M059J (cell line): ENCODE data around the gene CCDC60. TPM values are rescaled to one million over a fixed set of nuclear protein-coding genes. Genes with fewer than 3 reads are reported as not detected.

ENCODE experiments used
- DNase-seq: peaks from one replicate; pipeline ENCODE4 v3.0.0-alpha.2; 2012; ENCODE audit warnings: low read depth
- total RNA-seq: library from RNA; depleted of rRNA; stranded (reverse); fragments of >200 nt; shearing (Covaris generic); gene quantifications from 2 replicates; pipeline ENCODE4 v1.2.3, GENCODE V29; 2014

CCDC60 gene
- total RNA-seq, 1 experiment from 2014 or later: not detected

DNA sequence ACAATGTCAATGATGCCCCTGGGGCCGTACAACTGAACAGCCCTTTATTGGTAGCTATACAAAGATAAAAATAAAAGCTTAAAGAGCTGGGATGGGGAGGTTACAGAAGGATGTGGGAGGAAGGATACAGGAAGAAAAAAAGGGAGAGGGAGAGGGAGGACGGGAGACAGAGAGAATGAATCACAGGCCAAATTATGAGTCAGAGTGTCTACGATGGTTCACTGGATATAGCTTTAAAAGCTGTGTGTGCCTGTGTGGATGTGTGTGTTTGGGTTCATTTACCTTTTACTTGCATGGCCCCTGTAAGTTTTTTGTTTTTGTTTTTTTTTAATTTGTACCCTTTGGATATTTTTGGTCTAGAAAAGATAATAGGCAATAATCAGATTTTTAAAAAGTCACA is 111.9 kb downstream of the CCDC60 start:
- peak; percentile 50 for DNase-seq

DNA sequence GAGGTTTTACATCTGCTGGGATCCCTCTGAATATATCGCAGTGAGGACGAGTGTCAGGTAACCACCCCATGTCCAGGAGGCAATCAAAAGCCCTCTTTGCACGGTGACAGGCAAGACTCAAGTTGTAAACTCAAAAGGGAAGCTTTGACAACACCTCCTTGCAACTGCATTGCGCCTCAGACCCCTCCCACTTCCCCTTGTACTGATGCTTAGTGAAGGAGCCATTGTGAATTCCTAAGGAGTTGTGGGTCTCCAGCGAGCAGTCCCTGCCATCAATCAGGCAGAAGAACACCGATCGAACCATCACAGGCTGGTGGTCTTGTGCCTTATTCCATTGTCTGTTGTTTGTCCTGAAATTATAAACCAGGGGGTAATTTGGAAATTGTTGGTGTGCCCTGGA is 112.6 kb downstream of the CCDC60 start:
- DNase-seq: no peak

DNA sequence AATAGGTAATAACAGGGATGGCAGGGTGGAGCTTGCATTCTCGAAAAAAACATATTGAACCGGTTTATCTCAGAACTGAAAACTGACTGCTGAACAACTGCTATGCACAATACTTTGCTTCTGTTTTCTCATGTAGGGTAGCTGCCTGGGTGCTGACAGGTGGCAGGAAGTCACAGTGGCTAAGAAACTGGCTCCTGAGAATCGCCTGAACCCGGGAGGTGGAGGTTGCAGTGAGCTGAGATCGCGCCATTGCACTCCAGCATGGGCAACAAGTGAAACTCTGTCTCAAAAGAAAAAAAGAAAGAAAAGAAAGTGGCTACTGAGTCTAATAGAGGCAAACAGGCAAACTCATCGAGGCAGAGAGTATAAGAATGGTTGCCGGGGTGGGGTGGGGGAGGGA is 113.1 kb downstream of the CCDC60 start:
- no peak for DNase-seq

DNA sequence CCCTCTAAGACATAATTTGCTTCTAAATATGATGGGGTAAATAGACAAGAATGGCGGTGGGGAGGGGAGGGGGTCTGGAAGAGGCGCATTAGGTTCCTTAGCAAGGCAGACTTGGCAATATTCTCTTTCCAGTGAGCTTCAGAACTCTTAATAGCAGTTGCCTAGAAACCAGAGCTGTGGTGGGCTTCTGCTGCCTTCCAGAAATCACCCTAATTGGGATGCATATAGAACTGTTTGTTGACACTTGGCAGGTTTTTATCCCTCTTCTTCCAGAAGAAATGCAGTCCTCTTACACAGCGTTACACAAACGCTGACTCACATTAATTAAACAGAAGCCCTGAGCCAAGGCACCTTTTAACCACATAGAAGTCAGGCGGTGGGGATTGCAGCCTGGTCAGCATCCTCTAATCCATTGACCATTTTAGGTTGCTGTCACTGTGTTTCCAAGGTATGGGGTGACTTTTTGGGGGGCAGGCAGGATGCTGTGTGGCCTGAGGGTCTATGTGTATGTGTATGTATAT is 114.1 kb downstream of the CCDC60 start:
- DNase-seq: no peak

DNA sequence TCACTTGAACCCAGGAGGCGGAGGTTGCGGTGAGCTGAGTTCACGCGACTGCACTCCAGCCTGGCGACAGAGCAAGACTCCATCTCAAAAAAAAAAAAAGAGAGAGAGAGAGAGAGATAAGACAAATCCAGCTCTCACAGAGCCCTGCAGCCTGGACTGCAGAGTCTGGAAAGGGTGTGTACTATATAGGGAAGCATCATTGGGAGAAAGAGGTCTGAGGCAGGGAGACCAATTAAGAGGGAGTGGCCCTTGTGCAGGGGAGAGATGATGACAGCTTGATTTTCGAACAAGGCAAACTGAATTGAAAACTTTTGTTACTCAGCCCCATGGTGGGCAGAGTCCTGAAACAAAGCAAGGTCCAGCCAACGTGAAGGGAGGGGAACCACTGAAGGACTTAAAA is 116.2 kb downstream of the CCDC60 start:
- no peak for DNase-seq

DNA sequence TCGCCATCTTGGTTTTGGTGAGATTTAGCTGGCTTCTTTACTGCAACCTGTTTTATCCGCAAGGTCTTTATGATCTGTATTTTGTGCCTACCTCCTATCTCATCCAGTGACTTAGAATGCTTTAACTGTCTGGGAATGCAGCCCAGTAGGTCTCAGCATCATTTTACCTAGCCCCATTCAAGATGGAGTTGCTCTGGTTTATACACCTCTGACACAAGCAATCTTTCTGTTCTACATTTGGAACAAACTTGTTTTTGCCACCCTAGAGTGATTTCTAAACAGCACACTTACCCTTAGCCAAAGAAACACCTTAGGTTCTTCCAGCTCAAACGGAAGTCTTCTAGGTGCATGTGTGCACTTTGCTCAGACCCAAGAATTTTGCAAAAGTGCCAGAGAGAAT is 122.3 kb downstream of the CCDC60 start:
- DNase-seq: no peak

DNA sequence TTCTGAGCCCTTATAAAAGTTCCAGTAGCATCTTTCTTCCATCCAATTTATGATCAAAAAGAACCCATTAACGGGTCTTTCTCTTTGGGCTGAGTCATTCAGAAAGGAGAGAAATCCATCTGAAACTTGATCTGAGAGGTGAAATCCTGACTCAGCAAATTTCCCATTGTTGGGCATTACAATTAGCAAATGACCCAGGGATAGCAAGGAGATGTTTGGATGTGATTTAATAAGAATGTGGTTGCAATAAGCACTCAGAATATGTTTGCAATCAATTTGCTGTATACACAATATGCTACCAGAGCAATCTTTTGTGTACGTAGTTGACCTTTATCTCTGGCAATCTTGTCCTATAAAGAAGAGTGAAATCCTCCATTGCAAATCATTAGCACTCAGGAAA is 122.7 kb downstream of the CCDC60 start:
- DNase-seq: no peak

DNA sequence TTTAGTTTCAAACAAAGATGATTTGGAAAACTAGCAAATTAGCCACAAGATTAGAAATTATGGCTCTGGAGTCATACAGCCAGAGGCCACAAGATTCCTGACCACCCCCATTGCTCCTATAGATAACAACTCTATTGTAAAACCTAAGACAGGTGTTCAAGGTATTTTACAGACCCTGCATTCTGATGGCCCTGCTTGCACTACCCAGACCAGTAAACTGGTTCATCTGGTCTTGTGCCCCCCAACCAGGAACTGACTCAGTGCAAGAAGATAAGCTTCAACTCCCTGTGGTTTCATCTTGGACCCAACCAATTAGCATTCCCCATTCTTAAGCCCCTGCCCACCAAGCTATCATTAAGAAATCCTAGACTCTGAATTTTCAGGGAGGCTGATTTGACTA is 125.0 kb downstream of the CCDC60 start:
- DNase-seq: no peak

DNA sequence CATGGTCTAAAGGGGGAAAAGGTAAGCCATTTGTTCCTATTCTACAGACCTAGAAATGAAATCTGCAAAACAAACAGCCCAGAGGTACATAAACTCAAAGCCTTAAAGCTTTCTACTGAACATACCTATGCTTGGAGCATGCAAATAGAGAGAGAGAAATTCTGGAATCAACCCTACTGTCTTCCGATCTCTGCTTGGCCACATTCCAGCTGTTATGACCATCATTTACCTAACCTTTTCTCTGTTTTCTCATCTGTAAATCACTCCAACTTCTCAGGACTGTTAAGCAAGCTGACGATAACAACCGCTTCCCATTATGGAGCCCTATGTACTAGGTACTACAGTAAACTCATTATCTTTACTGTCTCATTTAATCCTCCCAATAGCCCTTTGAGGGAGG is 126.3 kb downstream of the CCDC60 start:
- DNase-seq: no peak

DNA sequence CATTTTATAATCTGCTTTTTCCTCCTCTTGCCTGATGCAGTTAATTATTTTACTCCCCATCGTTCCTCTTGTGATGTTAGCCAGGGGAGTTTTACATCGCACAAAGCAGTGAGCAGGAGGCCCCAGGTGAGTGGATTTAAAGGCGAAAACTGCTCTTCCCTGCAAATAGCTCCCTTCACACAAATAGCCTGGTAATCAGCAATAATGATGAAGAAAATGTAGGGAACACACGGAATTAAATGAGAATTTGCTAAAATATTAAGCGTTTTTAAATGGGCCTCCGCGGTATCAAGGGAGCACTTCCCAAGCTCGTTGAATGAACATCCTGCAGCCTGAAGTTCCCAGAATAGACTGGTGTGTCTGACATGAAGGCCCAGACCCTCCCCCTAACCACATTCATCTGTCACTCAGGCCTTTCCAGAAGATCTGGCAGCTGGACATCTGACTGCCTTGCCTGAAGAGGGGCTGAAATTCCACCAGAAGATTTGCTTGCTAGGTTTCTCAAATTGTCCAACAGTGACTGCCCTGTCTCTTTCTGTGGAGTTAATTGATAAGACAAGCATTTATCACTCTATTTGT is 127.2 kb downstream of the CCDC60 start:
- DNase-seq: no peak

DNA sequence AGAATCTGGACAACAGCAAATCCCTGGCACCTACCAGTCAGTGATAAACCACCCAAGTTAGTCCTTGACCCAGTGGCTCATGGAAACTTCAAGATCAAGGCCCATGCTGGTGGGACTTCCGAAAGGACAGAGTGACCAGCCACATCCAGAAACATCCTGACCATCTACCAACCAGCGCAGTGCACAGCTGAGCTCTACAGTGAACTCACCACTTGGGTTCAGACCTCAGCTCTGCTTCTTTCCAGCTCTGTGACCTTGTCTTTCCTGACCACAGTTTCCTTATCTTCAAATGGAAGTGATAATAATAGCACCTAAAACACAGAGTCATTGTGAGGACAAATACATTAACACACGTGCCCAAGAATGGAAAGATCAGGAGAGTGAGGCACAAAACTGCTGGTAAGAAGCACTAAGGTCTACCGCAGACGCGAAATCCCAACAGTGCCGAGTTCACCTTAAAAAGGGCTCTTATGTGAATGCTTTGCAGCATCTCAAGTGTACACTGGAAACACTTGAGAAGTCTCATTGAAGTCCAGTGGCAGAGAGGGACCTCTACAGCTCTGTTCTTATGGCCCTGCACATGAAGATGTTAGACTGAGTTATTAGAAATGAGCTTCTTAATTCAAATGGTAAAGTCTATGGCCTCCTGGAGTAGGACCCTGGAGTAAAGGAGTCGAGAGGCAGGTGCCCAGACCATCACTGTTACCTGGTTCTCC is 128.8 kb downstream of the CCDC60 start:
- no peak for DNase-seq

DNA sequence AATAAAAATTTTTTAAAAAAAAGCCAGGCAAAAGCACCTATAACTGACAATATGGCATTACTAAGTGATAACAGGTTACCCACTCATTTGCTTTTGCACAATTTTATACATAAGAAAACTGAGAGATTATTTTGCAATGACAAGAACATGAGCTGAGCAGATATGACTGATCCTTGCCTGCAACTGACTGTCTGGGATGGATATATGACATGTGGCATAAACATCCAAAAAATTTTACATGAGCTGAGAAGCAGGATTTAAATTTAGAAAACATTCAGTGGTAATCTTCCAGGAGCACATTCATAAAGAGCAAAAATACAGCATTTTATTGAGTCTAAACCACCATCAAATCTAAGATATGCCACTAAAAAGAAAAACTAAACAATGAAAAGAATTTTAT is 133.8 kb downstream of the CCDC60 start:
- DNase-seq: no peak

DNA sequence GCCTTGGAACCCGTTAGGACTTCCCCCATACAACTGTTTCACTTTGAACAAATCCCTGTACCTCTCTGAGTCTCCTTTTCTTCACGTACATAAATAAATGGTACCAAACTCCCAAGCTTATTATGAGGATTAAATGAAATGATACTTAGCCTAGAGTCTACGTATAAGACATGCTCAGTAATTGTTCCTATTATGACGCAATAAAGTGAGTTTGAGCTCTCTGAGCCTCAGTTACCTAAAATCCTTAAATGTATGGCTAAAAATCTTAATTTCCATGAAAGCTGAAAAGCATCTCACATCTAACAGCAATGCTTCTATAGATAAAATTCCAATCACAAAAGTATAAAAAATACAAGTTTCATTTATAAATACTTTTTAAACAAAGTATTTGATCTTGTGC is 141.1 kb downstream of the CCDC60 start:
- no peak for DNase-seq

DNA sequence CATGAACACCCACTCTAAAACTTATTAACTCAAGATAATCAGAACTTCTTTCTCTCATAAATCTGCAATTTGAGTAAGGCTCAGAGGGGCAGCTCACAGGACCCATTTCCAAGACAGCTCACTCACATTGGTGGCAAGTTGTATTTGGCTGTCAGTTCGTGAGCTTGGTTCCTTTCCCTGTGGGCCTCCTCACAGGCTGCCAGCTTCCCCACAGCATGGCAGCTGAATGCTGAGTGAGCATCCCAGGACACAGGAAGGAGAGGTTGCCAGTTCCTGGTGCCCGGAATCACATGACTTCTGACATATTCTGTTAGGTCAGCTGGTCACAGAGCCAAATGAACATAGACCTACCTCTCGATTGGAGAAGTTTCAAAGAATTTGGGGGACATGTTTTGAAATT is 142.4 kb downstream of the CCDC60 start:
- no peak for DNase-seq

DNA sequence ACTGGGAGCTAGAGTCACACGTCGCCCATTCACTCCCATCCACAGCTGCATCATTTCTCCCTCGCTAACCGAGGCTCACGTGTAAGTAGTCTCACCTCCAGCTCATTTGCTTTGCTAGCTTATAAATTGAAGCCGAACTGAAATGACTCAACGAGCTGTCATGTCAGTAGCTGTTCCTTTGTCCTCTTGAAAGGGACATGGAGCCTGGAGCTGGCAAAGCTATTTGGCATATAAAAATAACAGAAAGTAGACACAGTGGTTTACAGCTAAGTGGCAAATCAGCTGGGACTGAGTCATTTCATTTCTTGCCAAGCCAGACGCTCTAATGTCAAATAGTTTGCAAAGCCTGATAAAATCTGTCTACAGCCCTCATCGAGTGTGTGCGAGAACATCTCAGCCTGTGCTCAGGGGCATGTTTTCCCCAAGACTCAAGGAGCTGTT is 144.6 kb downstream of the CCDC60 start:
- DNase-seq: peak; percentile 44

DNA sequence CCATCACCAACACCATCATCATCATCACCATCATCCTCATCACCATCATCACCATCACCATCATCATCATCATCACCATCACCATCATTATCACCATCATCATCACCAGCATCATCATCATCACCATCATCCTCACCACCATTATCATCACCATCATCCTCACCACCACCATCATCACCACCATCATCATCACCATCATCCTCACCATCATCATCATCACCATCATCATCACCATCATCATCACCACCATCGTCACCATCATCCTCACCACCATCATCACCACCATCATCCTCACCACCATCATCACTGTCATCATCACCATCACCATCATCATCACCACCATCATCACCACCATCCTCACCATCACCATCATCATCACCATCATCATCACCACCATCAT is 146.0 kb downstream of the CCDC60 start:
- no peak for DNase-seq

DNA sequence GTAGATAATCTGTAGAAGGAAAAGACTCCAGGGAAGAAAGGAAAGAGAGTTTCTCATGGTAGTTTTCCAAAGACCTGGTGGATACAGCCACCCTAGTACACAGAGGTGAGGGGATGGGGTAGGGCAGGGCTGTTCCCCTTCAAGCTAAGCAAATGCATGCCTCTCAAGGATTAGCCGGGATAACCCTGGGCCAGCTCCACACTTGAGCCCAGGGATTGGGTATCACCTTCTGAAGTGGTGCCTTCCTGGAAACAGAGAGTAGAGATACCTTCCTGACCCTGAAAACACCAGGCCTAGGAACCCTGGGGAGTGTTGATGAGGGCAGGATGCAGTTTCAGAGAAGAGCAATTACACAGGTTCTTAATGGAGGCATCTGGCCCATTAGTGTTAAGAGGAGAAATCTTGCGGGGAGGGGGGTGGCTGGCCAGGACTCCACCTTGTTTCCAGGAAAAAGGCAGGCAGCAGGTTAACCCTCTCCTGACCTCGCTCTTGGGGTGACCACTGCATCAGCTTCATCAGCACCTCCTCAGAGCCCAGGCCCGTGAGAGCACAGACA is 152.1 kb downstream of the CCDC60 start:
- no peak for DNase-seq

DNA sequence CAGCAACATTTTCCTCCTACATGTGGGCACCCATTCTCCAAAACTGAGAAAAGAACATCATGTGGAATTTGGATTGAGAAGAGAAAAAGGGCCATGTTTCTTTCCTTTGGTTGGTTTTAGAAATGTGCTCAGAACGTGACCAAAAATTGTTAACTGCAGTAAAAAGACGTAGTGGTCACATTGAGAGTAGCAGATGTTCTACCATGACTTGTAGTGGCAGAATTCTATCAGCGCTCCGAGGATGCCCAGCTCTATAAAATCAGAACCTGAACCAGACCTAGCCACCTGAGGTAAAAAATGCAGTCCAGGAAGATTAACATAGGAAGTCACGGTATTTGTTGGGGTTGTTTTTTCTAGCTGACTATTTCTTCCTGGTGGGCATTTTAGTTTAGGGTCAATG is 157.3 kb downstream of the CCDC60 start:
- no peak for DNase-seq

DNA sequence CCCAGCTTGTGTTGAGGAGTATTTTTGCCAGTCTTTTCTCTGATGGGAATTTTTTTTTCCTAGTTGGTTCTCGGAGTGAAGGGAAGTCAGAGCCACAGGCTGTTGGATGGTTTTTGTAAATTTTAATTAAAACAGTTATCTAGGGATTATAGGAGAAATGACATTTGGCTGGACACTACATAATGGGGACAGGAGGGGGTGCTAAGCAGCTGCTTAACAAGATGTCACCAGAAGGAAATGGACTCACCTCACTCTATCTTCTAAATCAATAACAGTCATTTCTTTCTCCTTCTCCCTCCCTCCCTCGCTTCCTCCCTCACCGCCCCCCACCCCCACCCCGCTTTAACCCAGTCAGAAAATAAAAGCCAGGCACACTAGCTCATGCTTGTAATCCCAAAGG is 165.7 kb downstream of the CCDC60 start:
- DNase-seq: no peak

DNA sequence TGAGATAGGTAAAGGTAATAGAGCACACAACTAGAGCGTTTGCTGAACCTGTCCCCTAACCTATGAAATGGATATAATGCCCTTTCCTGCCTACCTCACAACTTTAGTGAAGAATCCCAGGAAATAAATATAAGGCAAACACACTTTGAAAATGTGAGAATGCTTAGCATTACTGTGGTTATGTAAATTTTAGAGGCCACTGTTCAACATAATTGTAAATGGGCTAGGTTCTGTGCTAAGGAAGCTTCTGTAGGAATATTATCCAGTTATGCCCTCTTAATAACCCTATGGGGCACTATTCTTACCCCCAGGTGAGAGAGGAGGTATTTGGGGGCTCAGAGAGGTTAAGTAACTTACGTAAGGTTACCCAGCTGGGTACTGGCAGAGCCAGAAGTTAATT is 166.5 kb downstream of the CCDC60 start:
- DNase-seq: no peak

DNA sequence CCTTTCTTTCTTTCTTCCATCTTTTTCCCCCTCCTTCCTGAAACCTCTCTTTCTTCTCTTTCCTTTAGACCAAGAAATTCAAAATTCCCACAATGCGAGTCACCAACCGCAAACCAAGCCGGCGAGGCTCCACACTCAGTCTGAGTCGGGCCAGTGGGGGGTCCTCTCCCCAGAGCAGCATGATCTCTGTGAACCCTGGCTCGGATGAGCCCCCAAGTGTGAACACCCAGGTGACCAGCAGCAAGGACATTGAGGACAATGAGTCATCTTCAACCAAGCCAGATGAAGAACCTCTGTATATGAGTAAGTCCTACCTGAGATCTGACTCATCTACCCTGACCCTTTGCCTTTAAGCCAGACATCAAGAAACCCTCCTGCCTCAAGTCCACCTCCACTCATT is 170.5 kb downstream of the CCDC60 start:
- peak; percentile 18 for DNase-seq

DNA sequence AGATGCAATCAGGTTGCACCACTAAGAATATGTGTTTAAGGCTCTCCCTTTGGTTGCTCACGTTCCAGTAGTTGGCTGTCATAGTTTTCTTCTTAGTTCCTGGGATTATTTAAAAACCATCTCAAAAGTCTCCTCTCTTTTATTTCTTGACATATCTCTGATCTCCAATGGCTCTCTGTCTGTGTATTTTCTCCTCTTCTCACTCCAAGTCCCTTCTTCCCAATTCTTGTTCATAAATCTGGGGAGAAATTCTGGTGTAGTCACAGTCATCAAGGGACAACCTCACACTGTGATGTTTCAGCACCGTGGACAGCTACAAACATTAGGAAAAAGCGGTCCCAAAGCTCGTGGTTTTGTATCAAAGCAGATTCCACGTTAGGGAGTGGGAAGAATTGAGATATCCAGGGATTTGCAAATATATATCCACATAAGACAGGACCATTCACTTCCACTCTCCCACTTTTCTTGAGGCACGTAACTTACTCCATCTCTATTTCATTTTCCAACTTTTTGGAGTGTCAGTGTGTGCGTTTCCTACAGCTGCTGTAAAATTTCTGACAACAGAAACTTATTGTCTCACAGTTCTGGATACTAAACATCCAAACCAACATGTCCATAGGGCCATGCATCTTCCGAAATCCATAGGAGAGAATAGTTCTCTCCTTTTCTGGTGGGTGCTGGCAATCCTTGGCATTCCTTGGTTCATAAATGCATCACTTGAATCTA is 178.4 kb downstream of the CCDC60 start:
- DNase-seq: peak; percentile 23

DNA sequence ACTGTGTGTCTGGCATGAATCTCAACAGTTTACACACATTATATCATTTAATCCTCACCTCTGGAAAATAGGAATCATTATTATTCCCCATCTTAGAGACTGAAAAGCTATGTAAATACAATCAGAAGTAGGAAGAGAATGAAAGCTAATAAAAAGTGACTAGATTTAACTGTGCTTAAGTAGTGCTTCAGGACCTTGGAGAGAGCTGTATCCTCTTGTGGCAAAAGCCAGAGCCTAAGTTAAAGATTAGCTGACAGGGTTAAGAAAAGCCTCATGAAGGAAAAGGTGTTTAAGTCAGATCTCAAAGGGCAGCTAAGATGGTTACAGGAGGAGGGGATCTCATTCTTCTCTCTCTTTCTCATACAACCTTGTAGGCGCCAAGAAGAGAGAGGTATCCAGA is 193.7 kb downstream of the CCDC60 start:
- peak; percentile 17 for DNase-seq
